Chondrocyte (in vitro differentiated cells): Measurements from ENCODE around the gene NAT8L. TPM values are rescaled to one million over a fixed set of nuclear protein-coding genes. Genes with fewer than 3 reads are reported as not detected.
A peak's percentile ranks its signal among the peaks of the same experiment; 100 is the strongest.

Experiments
- DNase-seq: peaks from one replicate; pipeline ENCODE4 v3.0.0; 2021; ENCODE audit warnings: mixed read lengths, low spot score
- H3K27ac Mint-ChIP-seq: one replicate; pipeline ENCODE4 v1.8.0; 2021; ENCODE audit warnings: mild to moderate bottlenecking, moderate library complexity, mixed read lengths; ENCODE audit not compliant: unreplicated experiment
- H3K27me3 Mint-ChIP-seq: 2 replicates; pipeline ENCODE4 v1.8.0; 2021; ENCODE audit warnings: low read depth, mixed read lengths
- H3K36me3 Mint-ChIP-seq: 2 replicates; pipeline ENCODE4 v1.8.0; 2021; ENCODE audit warnings: low read depth, mixed read lengths
- H3K4me1 Mint-ChIP-seq: 2 replicates; pipeline ENCODE4 v1.8.0; 2021; ENCODE audit warnings: low read depth, mild to moderate bottlenecking, mixed read lengths
- H3K4me3 Mint-ChIP-seq: one replicate; pipeline ENCODE4 v1.8.0; 2021; ENCODE audit warnings: mild to moderate bottlenecking, moderate library complexity, mixed read lengths; ENCODE audit not compliant: unreplicated experiment
- H3K9me3 Mint-ChIP-seq: 2 replicates; pipeline ENCODE4 v1.8.0; 2021; ENCODE audit warnings: low read depth, mixed read lengths
- CTCF ChIP-seq: fragments of 200-600 bp; sonication (generic); IDR thresholded peaks from 2 replicates; pipeline ENCODE4 v1.5.0; 2021; ENCODE audit warnings: antibody characterized with exemption, mild to moderate bottlenecking, moderate library complexity
- total RNA-seq: library from RNA; stranded (reverse); gene quantifications from 3 replicates; pipeline ENCODE4 v1.2.1, GENCODE V29; 2021

The NAT8L gene
- total RNA-seq, 1 donor from 2014 or later, result 1.6 TPM

- Mint-ChIP-seq H3K36me3 (no peaks in the 10 kb centered on the region), H3K27me3 (no peaks in the 10 kb centered on the region), H3K27ac (peak overlapping the region; percentile 32), H3K4me3 (no peak overlapping the region), H3K9me3 (no peaks in the 10 kb centered on the region), H3K4me1 (no peaks in the 10 kb centered on the region)
- no peak for TF ChIP-seq CTCF
- peak; percentile 91 for DNase-seq
Measured at GRCh38 chr4:2071912-2072867, 13.1 kb downstream of the NAT8L start.

- Mint-ChIP-seq H3K9me3 (no peaks in the 10 kb centered on the region), H3K4me3 (no peak overlapping the region), H3K27me3 (no peaks in the 10 kb centered on the region), H3K27ac (no peak overlapping the region), H3K4me1 (no peaks in the 10 kb centered on the region), H3K36me3 (no peaks in the 10 kb centered on the region)
- no peak for TF ChIP-seq CTCF
- DNase-seq, result peak; percentile 84
Measured at GRCh38 chr4:2072971-2073807, 14.1 kb downstream of the NAT8L start.

- TF ChIP-seq CTCF, result no peak
- Mint-ChIP-seq H3K9me3 (no peaks in the 10 kb centered on the region), H3K27ac (no peak overlapping the region), H3K36me3 (no peaks in the 10 kb centered on the region), H3K4me1 (no peaks in the 10 kb centered on the region), H3K27me3 (no peaks in the 10 kb centered on the region), H3K4me3 (no peak overlapping the region)
- no peak for DNase-seq
Measured at GRCh38 chr4:2073808-2074481, 14.8 kb downstream of the NAT8L start.

GRCh38 chr4:2074588-2074987 lies 15.5 kb downstream of the NAT8L start:
- Mint-ChIP-seq H3K27me3 (no peaks in the 10 kb centered on the region), H3K36me3 (no peaks in the 10 kb centered on the region), H3K9me3 (no peaks in the 10 kb centered on the region), H3K4me1 (no peaks in the 10 kb centered on the region), H3K27ac (no peak overlapping the region), H3K4me3 (no peak overlapping the region)
- peak; percentile 84 for DNase-seq
- no peak for TF ChIP-seq CTCF
